ENCODE measurements around the gene BBS9. TPM values are rescaled to one million over a fixed set of nuclear protein-coding genes. Genes with fewer than 3 reads are reported as not detected.
A peak's percentile ranks its signal among the peaks of the same experiment; 100 is the strongest.

The BBS9 gene
- total RNA-seq, 4 donors from 2014 or later, result 11.2 to 34.5 (median 20.4) TPM

DNA sequence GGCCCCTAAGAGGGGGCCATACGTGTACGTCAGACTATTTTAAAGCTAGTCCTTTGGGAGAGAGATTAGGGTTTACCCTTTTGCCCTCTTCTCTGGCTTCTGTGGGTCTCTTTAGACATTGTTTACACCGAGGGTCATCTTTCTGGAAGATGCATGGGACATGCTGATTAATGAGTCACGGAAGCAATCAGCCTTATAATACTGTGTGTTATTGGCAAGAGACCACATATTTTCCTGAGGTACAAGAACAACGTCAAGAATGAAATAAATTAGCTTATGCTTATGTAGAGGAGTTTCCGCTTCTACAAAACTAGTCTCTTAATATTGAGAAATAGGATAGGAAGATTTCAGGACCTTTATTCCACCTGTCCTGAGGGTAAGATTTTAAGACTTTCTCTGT lies 327.7 kb downstream of the BBS9 start:
- WGBS, 2 donors (ENCODE audit: low coverage in 1 of 2), result 65 to 81% methylated on average over 6 of the region's 6 CpGs
- no peak overlapping the region for H3K4me3 ChIP-seq
- TF ChIP-seq POLR2AphosphoS5 (IDR thresholded peaks at IDR 0.05) (no peak), EP300 (IDR thresholded peaks at IDR 0.05) (no peak), POLR2A (IDR thresholded peaks at IDR 0.05) (no peak)
- TF ChIP-seq, protein P1, sequence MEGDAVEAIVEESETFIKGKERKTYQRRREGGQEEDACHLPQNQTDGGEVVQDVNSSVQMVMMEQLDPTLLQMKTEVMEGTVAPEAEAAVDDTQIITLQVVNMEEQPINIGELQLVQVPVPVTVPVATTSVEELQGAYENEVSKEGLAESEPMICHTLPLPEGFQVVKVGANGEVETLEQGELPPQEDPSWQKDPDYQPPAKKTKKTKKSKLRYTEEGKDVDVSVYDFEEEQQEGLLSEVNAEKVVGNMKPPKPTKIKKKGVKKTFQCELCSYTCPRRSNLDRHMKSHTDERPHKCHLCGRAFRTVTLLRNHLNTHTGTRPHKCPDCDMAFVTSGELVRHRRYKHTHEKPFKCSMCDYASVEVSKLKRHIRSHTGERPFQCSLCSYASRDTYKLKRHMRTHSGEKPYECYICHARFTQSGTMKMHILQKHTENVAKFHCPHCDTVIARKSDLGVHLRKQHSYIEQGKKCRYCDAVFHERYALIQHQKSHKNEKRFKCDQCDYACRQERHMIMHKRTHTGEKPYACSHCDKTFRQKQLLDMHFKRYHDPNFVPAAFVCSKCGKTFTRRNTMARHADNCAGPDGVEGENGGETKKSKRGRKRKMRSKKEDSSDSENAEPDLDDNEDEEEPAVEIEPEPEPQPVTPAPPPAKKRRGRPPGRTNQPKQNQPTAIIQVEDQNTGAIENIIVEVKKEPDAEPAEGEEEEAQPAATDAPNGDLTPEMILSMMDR (IDR thresholded peaks at IDR 0.05), result no peak
- H3K36me3 ChIP-seq, result no peaks in the 10 kb centered on the region
- H3K4me1 ChIP-seq, result no peaks in the 10 kb centered on the region
- no peaks in the 10 kb centered on the region for H3K27me3 ChIP-seq
- no peak overlapping the region for H3K27ac ChIP-seq
- no peak for ATAC-seq
- H3K9me3 ChIP-seq, result no peaks in the 10 kb centered on the region

DNA sequence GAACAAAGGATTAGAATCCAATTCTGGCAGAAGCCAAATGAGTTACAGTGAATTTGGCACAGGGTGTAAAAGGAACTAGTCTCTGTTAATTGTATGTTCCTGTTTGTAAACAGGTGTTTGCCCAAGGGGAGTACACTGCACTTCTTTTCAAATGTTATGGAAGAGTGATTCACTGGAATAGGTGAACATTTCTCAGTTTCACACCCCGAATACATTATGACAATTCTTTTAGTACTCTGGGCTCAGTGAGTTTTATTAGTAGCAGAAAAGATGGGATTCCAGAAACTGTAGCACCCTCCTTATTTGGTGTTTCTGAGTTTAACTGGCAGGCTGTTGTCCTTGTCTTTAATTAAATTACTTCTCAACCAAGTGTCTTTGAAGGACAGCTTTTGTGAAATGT lies 329.2 kb downstream of the BBS9 start:
- H3K4me1 ChIP-seq, result no peaks in the 10 kb centered on the region
- ATAC-seq, result no peak
- no peaks in the 10 kb centered on the region for H3K36me3 ChIP-seq
- TF ChIP-seq POLR2AphosphoS5 (IDR thresholded peaks at IDR 0.05), result no peak
- no peak for TF ChIP-seq POLR2A (IDR thresholded peaks at IDR 0.05)
- TF ChIP-seq EP300 (IDR thresholded peaks at IDR 0.05), result no peak
- TF ChIP-seq, protein P1 (IDR thresholded peaks at IDR 0.05), result no peak
- H3K27ac ChIP-seq, result no peak overlapping the region
- H3K4me3 ChIP-seq, result no peak overlapping the region
- WGBS, 2 donors (ENCODE audit: low coverage in 1 of 2), result 73 to 83% methylated on average over 1 of the region's 1 CpG
- H3K27me3 ChIP-seq, result no peaks in the 10 kb centered on the region
- no peaks in the 10 kb centered on the region for H3K9me3 ChIP-seq

DNA sequence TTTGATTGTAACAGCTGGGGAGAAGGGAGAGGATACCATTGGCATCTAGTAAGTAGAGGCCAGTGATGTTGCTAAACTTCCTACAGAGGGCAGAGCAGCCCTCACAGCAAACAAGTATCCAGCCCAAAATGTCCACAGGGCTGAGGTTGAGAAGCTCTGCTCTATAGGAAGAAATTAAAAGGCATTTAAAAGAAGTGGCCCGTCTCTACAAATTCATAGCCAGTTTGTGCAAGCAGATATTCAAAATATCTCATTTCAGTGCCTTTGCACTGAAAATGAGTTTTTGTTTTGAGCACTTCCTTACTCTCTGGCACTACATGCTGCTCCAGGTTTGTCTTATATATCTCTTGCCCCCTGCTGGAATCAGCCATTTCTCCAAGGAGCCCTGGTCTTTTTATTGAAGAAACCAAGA lies 330.0 kb downstream of the BBS9 start:
- Histone ChIP-seq H3K4me3 (no peak overlapping the region), H3K27ac (no peak overlapping the region), H3K4me1 (no peaks in the 10 kb centered on the region), H3K27me3 (no peaks in the 10 kb centered on the region), H3K36me3 (no peaks in the 10 kb centered on the region), H3K9me3 (no peaks in the 10 kb centered on the region)
- WGBS, 2 donors (ENCODE audit: low coverage in 1 of 2), result 69 to 89% methylated on average over 1 of the region's 1 CpG
- ATAC-seq, result no peak
- TF ChIP-seq POLR2AphosphoS5 (IDR thresholded peaks at IDR 0.05) (no peak), POLR2A (IDR thresholded peaks at IDR 0.05) (no peak), EP300 (IDR thresholded peaks at IDR 0.05) (no peak)
- TF ChIP-seq, protein P1 (IDR thresholded peaks at IDR 0.05), result peak in 1 of 4 experiments; percentile 29

DNA sequence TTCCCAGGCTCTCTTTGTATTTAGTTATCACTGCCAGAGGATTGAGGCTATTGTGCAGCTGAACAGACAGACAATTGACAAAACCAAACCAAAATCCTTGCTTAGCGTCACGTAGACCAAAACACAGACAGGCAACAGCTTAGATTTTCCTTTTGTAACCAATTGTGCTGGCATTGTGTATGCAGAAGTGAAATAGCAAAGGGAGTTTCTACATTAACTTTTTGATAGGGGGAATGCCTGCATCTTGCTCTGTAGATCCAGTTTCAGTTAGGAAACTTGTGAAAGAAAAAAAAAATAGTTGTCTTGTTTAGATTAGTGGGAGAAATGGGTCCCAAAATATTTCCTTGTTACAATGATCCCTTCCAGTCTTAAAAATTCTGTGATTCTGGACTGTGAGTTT lies 333.8 kb downstream of the BBS9 start:
- Histone ChIP-seq H3K4me1 (no peaks in the 10 kb centered on the region), H3K27ac (no peak overlapping the region), H3K9me3 (no peaks in the 10 kb centered on the region), H3K4me3 (no peak overlapping the region), H3K27me3 (no peaks in the 10 kb centered on the region), H3K36me3 (no peaks in the 10 kb centered on the region)
- no peak for ATAC-seq
- TF ChIP-seq POLR2AphosphoS5 (IDR thresholded peaks at IDR 0.05) (no peak), POLR2A (IDR thresholded peaks at IDR 0.05) (no peak), EP300 (IDR thresholded peaks at IDR 0.05) (no peak)
- TF ChIP-seq, protein P1 (IDR thresholded peaks at IDR 0.05), result no peak
- 62 to 100% methylated on average over 2 of the region's 2 CpGs for WGBS, 2 donors (ENCODE audit: low coverage in 1 of 2)

DNA sequence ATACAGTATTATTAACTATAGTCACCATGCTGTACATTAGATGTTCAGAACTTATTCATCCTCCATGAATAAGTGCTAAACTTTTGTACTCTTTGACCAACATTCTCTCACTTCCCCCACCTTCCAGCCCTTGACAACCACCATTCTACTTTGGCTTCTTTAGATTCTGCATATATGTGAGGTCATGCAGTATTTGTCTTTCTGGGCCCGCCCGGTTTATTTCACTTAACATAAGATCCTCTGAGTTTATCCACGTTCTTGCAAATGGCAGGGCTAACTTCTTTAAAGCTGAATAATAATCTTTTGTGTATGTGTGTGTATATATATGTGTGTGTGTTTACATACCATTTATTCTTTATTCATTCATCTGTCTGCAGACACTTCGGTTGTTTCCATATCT lies 336.8 kb downstream of the BBS9 start:
- no peak for ATAC-seq
- TF ChIP-seq POLR2AphosphoS5 (IDR thresholded peaks at IDR 0.05), result no peak
- Histone ChIP-seq H3K9me3 (no peaks in the 10 kb centered on the region), H3K4me3 (no peak overlapping the region), H3K27me3 (no peaks in the 10 kb centered on the region), H3K27ac (no peak overlapping the region), H3K4me1 (no peaks in the 10 kb centered on the region), H3K36me3 (no peaks in the 10 kb centered on the region)
- 56 to 80% methylated on average over 3 to 4 of the region's 4 CpGs for WGBS, 2 donors (ENCODE audit: low coverage in 1 of 2)

All from gastroesophageal sphincter (tissue), 4 donors.